PFSK-1 (cell line): ENCODE measurements around the gene ST3GAL5.

Experiments used
- TAF1 ChIP-seq: IDR thresholded peaks from 2 replicates; pipeline ENCODE4 v1.6.1; 2012; ENCODE audit warnings: low read length, control low read depth, borderline replicate concordance; ENCODE audit not compliant: insufficient read depth
- TF ChIP-seq, protein P1 (sequence below), 2 experiments: IDR thresholded peaks; 2 replicates each; pipeline versions ENCODE4 v1.6.1 to v1.8.0; 2011 to 2012; ENCODE audit warnings: low read depth in 2 of 2, low read length in 2 of 2, control low read depth in 1 of 2, inconsistent platforms in 1 of 2, mild to moderate bottlenecking in 1 of 2, moderate library complexity in 1 of 2; ENCODE audit not compliant: insufficient read depth in 1 of 2

- TF ChIP-seq, protein P1, sequence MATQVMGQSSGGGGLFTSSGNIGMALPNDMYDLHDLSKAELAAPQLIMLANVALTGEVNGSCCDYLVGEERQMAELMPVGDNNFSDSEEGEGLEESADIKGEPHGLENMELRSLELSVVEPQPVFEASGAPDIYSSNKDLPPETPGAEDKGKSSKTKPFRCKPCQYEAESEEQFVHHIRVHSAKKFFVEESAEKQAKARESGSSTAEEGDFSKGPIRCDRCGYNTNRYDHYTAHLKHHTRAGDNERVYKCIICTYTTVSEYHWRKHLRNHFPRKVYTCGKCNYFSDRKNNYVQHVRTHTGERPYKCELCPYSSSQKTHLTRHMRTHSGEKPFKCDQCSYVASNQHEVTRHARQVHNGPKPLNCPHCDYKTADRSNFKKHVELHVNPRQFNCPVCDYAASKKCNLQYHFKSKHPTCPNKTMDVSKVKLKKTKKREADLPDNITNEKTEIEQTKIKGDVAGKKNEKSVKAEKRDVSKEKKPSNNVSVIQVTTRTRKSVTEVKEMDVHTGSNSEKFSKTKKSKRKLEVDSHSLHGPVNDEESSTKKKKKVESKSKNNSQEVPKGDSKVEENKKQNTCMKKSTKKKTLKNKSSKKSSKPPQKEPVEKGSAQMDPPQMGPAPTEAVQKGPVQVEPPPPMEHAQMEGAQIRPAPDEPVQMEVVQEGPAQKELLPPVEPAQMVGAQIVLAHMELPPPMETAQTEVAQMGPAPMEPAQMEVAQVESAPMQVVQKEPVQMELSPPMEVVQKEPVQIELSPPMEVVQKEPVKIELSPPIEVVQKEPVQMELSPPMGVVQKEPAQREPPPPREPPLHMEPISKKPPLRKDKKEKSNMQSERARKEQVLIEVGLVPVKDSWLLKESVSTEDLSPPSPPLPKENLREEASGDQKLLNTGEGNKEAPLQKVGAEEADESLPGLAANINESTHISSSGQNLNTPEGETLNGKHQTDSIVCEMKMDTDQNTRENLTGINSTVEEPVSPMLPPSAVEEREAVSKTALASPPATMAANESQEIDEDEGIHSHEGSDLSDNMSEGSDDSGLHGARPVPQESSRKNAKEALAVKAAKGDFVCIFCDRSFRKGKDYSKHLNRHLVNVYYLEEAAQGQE (IDR thresholded peaks at IDR 0.05; ENCODE audit: insufficient read depth in 1 of 2, low read depth in 2 of 2, low read length in 2 of 2): no peak
- TF ChIP-seq TAF1: no peak
Measured at GRCh38 chr2:85903849-85904248, 15.1 kb upstream of the ST3GAL5 start.
